Tibial nerve (tissue), 4 donors: ENCODE measurements around the gene PTGR3. TPM values are rescaled to one million over a fixed set of nuclear protein-coding genes. Genes with fewer than 3 reads are reported as not detected.

Experiments
- DNase-seq, 2 donors: peaks; one replicate each; pipeline ENCODE4 v3.0.0-alpha.2; 2019; ENCODE audit warnings: low spot score in 2 of 2
- H3K27ac ChIP-seq, 4 donors: fragments of 200-600 bp; sonication (generic) in 3 of 4; one replicate each; pipeline ENCODE4 v1.5.1; 2017 to 2019; ENCODE audit warnings: mild to moderate bottlenecking in 1 of 4
- H3K27me3 ChIP-seq, 2 donors: fragments of 200-600 bp; sonication (generic) in 1 of 2; one replicate each; pipeline versions ENCODE4 v1.5.1 to v1.6.0; 2017 to 2019
- H3K36me3 ChIP-seq, 3 donors: fragments of 200-600 bp; sonication (generic); one replicate each; pipeline ENCODE4 v1.5.1; 2018 to 2019
- H3K4me1 ChIP-seq, 4 donors: fragments of 200-600 bp; sonication (generic) in 3 of 4; one replicate each; pipeline ENCODE4 v1.5.1; 2017 to 2019
- H3K4me3 ChIP-seq, 4 donors: fragments of 200-600 bp; sonication (generic) in 3 of 4; one replicate each; pipeline ENCODE4 v1.5.1; 2017 to 2019; ENCODE audit warnings: mild to moderate bottlenecking in 1 of 4, moderate library complexity in 1 of 4
- H3K9me3 ChIP-seq, 4 donors: fragments of 200-600 bp; sonication (generic) in 3 of 4; one replicate each; pipeline ENCODE4 v1.5.1; 2017 to 2019
- CTCF ChIP-seq, 5 experiments: fragments of 200-600 bp in 3 of 5; fragments of 450-650 bp in 2 of 5; sonication (generic) in 3 of 5; IDR thresholded peaks; one replicate each; pipeline ENCODE4 v1.5.1; 2016 to 2019; ENCODE audit warnings: antibody characterized with exemption in 5 of 5, mild to moderate bottlenecking in 3 of 5, moderate library complexity in 2 of 5
- EP300 ChIP-seq, 2 donors: sonication (generic); formaldehyde crosslinking; IDR thresholded peaks; one replicate each; pipeline ENCODE4 v1.6.1; 2017; ENCODE audit warnings: antibody characterized with exemption in 2 of 2, mild to moderate bottlenecking in 1 of 2
- POLR2A ChIP-seq, 2 donors: fragments of 450-650 bp; IDR thresholded peaks; one replicate each; pipeline ENCODE4 v1.6.1; 2017; ENCODE audit warnings: antibody characterized with exemption in 2 of 2, mild to moderate bottlenecking in 2 of 2, moderate library complexity in 2 of 2
- WGBS, 2 donors: methylation state at CpG; one replicate each; pipeline ENCODE4 v1.1.5; 2018; 5-methylcytosine and 5-hydroxymethylcytosine counted together
- total RNA-seq, 4 donors: library from RNA; depleted of rRNA; stranded (reverse); fragments of >200 nt; gene quantifications; one replicate each; pipeline ENCODE4 v1.1.0, GENCODE V29; 2016

PTGR3 gene
- total RNA-seq, 4 donors from 2014 or later: 12.7 to 35.9 (median 24.5) TPM

DNA sequence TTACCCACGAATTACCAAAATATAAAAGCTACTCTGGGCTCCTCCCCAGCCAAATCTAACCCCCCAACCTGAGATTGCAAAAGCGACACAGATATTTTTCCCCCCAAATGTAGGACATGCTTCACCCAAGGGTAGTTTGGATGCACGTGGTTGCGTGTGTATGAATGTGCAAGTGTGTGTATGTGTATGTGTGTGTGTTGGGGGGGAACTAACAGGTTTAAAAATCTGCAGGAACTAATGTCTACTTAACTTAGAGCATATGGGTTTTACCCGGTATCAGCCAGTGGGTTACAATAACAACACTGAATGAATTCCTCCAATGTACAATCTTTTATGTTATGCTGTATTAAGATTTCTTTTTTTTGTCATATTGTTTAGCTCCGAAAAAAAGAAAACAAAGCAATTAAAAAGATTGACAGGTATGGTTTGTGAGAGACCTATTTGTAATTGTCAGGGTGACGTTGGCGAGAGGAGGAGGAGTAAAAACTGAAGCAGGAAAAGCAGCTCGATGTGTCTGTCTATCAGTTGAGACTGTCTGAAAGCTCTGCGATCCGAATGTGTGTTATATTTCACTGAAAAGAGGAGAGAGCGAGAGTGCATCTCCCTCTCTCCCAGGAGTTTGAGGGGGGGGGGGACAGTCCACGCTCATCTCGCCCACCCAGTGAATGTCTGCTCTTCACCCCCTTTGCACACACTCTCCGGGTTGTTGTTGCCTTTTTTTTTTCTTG lies 1.5 kb upstream of the PTGR3 start, which contains the start of gene TSHZ1:
TSHZ1 (plus strand) TSS at position 524 of the 728 bp plus-strand sequence. CDS start 1,080 bp downstream, outside the sequence.
- H3K4me3 ChIP-seq: peak within 1 kb of the TSS; percentile 80 to 100 (median 84)
- DNase-seq: peak in 1 of 2 donors; percentile 80
- no peaks in the 10 kb centered on the region for H3K36me3 ChIP-seq
- no peak for TF ChIP-seq CTCF (IDR thresholded peaks at IDR 0.05)
- TF ChIP-seq EP300 (IDR thresholded peaks at IDR 0.05): peak in 1 of 2 donors; percentile 92
- peak; percentile 82 to 84 for TF ChIP-seq POLR2A (IDR thresholded peaks at IDR 0.05)
- peaks cover 0 to 62% (median 39%) of the 10 kb centered on the region in 4 donors for H3K4me1 ChIP-seq
- peak within 1 kb of the TSS; percentile 94 to 97 (median 96) for H3K27ac ChIP-seq
- 2% methylated on average over 15 of the region's 15 CpGs for WGBS, 2 donors
- H3K9me3 ChIP-seq: no peaks in the 10 kb centered on the region
- H3K27me3 ChIP-seq: no peaks in the 10 kb centered on the region

DNA sequence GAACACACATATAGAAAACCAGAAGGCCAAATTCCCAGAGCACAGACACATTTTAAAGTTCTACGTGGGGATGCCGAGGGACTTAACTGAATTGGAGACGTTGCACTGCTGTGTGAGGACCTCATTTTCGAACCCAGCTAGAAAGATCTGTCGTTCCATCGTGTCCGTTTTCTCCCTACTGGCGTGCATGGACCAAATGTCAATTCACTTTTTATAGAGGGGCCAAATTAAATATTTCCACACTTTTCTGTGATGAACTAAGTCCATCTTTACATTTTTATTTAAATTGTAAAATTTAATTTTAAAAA lies 966 bp upstream of the PTGR3 start:
- Histone ChIP-seq H3K4me3 (peak overlapping the region; percentile 51 to 100 (median 84)), H3K4me1 (peaks cover 0 to 62% (median 42%) of the 10 kb centered on the region in 4 donors), H3K9me3 (no peaks in the 10 kb centered on the region), H3K27me3 (no peaks in the 10 kb centered on the region), H3K36me3 (no peaks in the 10 kb centered on the region), H3K27ac (peak overlapping the region; percentile 94 to 97 (median 96))
- no peak for TF ChIP-seq EP300 (IDR thresholded peaks at IDR 0.05)
- TF ChIP-seq POLR2A (IDR thresholded peaks at IDR 0.05): no peak
- TF ChIP-seq CTCF (IDR thresholded peaks at IDR 0.05): no peak
- 0 to 1% methylated on average over 8 of the region's 8 CpGs for WGBS, 2 donors
- no peak for DNase-seq

- Histone ChIP-seq H3K36me3 (no peaks in the 10 kb centered on the region), H3K27ac (peak overlapping the region; percentile 94 to 97 (median 96)), H3K27me3 (no peaks in the 10 kb centered on the region), H3K4me1 (peaks cover 0 to 62% (median 45%) of the 10 kb centered on the region in 4 donors), H3K9me3 (no peaks in the 10 kb centered on the region), H3K4me3 (peak overlapping the region; percentile 63 to 100 (median 84))
- DNase-seq: no peak
- TF ChIP-seq POLR2A (IDR thresholded peaks at IDR 0.05): peak in 1 of 2 donors; percentile 27
- no peak for TF ChIP-seq EP300 (IDR thresholded peaks at IDR 0.05)
- no peak for TF ChIP-seq CTCF (IDR thresholded peaks at IDR 0.05)
- WGBS, 2 donors: 0 to 1% methylated on average over 10 to 26 of the region's 34 CpGs
Observed at GRCh38 chr18:75208836-75209128, 157 bp downstream of the PTGR3 start.

- peaks cover 0 to 62% (median 43%) of the 10 kb centered on the region in 4 donors for H3K4me1 ChIP-seq
Observed at GRCh38 chr18:75208155-75208835, 644 bp downstream of the PTGR3 start.

GRCh38 chr18:75207310-75208154 lies 1.4 kb downstream of the PTGR3 start:
- Histone ChIP-seq H3K27me3 (no peaks in the 10 kb centered on the region), H3K27ac (peak overlapping the region; percentile 94 to 97 (median 96)), H3K36me3 (no peaks in the 10 kb centered on the region), H3K9me3 (no peaks in the 10 kb centered on the region), H3K4me3 (peak overlapping the region; percentile 63 to 100 (median 84)), H3K4me1 (peaks cover 0 to 61% (median 38%) of the 10 kb centered on the region in 4 donors)
- no peak for TF ChIP-seq EP300 (IDR thresholded peaks at IDR 0.05)
- no peak for TF ChIP-seq CTCF (IDR thresholded peaks at IDR 0.05)
- no peak for TF ChIP-seq POLR2A (IDR thresholded peaks at IDR 0.05)
- WGBS, 2 donors: 8 to 9% methylated on average over 26 of the region's 26 CpGs
- no peak for DNase-seq

More at GRCh38 chr18:75208155-75208835, 644 bp downstream of the PTGR3 start:
- 0 to 1% methylated on average over 32 to 63 of the region's 65 CpGs for WGBS, 2 donors
- peak; percentile 26 to 44 for DNase-seq
- Histone ChIP-seq H3K27me3 (no peaks in the 10 kb centered on the region), H3K9me3 (no peaks in the 10 kb centered on the region), H3K4me3 (peak overlapping the region; percentile 63 to 100 (median 84)), H3K27ac (peak overlapping the region; percentile 94 to 97 (median 96)), H3K36me3 (no peaks in the 10 kb centered on the region)
- peak in 1 of 2 donors; percentile 39 for TF ChIP-seq EP300 (IDR thresholded peaks at IDR 0.05)
- no peak for TF ChIP-seq POLR2A (IDR thresholded peaks at IDR 0.05)
